Ammon's horn (tissue), 1 donor: ENCODE measurements around the gene PLXNA4.

Experiments used
- DNase-seq: peaks from one replicate; pipeline ENCODE4 v3.0.0-alpha.2; 2016; ENCODE audit warnings: low spot score

PLXNA4 gene

DNA sequence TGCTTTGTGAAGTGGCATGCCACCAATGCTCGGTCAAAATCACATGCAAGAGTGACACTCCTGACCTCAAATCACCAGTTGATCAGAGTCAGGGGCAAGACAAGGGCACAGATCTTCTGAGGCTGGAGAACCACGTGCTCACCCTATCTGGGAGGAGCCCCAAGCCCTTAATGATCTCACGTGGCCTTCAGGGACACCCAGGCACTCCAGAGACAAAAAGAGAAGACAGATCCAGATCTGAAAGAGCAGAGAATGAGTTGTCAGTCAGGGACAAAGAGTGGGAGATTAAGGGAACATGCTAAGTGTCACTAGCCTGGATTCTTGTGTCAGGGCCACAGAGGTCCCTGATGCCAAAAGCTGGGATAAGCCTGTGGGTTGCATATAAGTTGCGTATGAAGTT lies 134.3 kb downstream of the PLXNA4 start:
- DNase-seq = no peak

DNA sequence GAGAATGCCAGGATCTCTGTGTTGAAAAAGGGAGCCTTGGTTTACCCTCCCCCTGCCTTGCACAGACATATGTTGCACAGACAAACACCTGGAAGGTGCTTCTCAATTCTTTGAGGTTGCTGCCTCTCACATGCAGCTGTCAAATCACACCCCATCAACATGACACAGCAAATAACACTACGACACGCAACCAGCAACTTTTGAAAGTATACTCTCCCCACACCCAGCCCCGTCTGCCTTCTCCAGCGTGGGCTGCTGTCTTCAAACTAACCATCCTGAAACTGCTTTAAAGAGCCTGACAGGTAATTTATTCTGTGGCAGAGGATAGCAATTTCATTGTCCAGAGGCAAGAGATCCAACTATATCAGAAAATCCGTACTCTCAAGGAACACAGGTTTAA lies 136.1 kb downstream of the PLXNA4 start:
- DNase-seq = no peak

DNA sequence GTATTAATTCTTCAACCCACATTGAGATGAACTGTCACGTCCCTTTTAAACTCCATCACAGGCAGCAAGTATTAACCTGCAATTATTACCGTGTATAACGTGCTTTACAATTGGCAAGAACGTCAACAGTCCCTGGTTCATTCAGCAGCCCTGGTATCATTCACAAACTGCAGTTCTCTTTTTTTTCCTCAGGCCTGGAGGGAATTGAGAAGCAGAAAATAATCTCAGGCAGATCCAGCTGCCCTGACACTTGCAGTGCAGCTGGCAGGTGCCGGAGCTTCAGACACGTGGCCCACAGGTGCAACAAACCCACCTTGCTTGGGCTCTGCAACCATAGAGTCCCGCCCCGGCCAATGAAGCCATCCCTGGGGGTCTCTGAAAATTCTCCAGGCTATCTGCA lies 137.3 kb downstream of the PLXNA4 start:
- DNase-seq = no peak

DNA sequence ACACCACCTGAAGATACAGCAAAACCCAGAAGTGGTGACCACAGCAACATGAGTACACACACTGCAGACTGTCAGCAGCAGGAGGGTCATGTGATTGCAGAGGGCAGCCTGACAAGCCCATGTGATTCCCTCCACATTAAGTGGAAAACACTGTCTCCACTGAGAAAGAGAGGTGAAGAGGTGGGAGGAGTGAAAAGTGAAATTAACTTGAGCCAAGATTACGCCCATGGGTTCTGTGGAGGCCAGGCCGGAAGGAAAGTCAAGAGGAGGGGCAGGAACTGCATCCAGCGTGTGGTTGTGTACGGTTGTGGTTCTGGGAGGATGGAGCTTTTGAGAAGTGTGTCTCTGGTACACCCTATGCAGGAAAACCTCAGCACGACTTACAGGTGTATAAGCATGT lies 138.5 kb downstream of the PLXNA4 start:
- DNase-seq = no peak

DNA sequence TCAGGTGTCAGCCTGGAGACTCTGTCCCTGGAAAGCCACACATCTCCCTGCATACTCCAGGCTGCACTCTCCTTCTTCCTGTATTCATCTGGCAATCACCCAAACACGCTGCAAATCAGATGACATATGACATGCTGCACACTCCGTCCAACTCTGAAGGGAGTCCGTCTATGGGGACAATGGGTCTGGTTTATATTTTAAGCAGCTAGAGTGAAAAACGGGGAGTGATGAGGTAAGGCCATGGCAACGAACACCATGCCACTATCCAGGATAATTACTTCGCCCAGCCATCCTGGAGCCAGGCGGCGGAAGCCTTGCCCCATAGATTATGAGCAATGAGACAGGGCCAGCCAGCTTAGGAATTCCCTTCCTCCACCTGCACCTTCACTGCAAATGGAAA lies 140.1 kb downstream of the PLXNA4 start:
- DNase-seq = no peak

DNA sequence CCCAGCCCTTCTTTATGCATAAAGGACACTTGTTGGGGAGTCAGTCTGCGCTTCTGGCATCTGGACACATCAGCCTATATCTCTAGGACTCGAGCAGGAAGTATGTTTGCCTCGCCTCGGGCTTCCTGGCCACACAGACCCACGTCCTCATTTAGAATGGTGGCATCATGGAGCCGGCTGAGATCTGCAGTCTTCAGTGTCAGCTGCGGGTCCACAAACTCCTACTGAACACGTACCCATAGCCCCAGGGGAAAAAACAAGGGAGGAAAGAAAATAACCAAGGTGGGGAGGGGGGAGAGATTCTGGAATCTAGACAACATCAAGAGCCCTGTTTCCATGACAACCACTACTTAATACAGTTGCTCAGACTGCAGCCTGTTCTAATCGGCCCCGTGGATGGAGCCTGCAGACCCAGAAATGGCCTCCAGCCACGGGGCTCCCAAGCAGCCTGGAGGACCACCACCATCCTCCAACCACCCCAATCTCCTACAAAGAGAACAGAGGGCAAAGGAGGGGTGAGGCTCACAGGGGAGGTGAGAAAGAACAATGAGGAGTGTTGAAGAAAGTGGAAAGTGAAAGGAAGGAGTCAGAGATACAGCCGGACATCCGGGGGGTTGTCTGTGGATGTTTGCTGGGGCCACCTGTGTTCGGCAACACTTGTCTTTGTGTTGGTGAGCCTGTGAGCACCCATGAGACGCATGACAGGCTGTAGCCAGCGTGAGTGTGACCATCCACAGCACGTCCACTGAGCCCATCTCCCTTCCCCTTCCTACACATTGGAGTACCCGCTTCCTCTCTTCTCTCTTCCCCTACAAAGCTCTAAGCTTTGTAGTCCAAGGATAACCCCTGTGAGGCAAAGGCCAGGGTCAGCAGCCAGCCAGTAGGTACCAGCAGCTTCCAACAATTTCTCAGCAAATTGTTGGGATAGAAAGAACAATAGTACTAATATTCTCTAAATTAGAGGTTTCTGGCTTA lies 141.0 kb downstream of the PLXNA4 start:
- no peak for DNase-seq

DNA sequence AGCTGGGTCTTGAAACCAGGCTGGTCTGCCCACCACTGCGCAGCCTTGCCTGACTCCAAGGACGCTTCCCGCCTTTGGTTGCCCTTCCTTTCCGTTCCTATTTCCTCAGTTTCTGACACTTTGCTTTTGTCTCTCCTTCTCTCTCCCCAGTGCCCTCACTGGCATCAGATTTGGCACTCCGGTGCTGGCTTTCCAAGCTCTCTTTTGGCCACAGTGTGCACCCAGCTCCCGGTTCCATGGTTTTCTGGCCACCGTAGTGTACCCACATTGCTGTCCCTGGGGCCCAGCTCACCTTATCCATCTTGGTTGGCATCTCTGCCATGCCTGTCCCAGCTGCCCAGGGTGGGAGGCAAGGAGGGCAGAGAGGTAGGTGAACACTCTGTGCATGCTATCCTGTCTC lies 142.2 kb downstream of the PLXNA4 start:
- no peak for DNase-seq

DNA sequence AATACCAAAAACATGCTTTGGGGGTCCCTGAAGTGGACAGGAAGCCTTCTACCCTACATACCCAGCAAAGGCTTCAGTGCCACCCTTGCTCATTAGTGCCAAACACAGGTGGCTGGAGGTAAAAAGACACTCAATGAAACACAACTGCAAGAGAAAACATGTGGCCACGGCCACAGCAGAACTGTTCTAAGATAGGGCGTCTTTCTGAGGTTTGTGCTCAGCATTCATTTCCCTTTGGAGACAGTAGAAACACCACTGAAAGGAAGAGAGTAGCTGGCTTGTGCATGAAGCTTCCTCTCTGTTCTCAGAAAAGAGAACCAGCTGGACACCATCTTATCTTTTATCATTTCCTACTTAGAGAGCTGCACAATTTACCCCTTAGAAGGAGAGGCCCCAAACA lies 143.0 kb downstream of the PLXNA4 start:
- DNase-seq = no peak

DNA sequence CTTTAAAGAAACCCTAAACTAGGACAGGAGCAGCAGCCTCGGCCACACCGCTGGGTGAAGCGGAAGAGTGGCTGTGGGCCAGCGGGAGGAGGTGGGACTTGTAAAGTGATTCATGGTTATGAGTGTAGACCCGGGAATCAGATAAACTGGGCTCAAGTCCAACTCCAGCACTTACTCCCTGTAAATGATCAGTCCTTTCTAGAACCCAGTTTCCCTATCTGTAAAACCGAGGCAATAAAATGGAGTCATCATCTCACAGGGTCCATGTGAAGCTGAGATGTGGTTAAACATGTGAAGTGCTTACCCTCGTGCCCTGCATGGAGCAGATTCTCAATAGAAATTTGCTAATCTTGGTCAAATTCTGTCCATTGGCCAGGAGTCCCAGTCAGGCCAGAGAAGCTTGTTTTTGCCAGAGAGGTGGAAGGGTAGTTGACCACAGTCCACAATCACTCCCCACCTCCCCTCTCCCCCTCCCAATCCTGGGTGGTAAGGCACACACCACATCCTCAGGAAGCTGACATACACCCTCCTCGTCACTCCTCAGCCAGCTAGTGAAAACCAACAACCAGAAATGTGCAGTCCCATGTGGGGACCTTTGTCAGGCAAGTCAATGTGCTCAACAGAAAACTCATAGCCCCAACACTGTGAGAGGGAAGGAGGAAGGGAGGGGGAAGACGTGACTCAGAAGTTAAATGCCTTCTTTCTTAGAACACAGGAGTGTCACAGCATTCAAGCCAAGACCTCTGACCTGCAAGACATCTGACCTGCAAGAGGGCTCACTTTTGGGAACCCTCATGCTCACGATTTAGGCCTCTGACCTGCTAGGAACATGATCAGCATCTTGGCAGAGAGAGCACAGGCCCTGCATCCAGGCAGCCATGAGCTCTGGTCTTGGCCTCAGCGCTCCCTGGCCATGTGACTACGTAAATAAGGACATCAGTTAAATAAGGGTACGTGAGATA lies 145.1 kb downstream of the PLXNA4 start:
- DNase-seq = peak; percentile 25

DNA sequence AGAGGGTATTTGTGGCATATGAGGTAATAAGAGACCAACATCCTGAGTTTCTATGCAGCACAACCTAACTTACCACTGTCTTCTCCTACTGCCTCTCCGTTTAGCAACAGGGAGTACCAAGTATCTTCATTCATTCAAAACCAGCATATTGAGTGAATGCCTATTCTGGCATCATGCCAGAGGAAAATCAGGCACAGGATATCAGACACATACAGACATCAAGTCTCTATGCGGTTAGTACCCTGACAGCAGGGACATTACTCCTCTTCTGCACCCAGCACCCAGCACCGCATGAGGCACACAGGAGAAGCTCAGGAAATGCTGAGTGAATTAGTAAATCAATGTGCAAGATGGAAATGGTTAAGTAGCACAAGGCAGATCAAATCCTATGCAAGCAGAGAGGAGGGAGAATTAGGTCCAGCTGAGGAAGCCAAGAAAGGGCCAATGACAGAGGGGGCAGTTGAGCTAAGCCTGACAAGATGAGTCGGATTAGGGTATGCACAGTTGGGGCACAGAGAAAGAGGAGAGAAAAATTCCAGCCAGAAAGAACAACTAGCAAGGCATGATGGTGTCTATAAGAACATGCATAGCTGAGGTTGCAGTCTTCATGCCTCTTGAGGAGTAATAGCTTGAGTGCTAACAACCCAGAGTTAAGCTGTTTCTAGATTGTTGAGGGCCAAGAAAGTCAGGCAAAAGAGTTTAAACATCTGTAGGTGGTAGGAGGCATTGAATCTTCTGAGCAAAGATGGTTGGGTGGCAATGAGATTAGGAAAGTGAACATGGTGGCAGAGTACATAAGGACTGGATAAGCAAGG lies 146.0 kb downstream of the PLXNA4 start:
- no peak for DNase-seq

DNA sequence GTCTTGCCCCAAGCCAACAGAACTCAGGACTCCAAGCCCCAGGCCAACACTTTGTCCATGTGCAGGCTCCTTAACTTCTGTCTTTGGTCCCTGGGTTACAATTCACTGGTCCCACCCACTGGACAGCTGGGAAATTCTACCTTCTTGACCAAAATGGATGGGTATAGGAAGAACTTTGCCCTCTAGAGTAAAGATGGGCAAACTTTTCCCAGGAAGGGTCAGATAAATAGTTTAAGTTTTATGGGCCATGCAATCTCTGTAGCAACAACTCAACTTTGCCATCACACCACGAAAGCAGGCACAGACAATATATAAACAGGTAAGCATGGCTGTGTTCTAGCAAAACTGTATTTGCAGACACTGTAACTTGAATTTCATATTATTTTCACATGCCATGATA lies 147.1 kb downstream of the PLXNA4 start:
- DNase-seq = no peak

DNA sequence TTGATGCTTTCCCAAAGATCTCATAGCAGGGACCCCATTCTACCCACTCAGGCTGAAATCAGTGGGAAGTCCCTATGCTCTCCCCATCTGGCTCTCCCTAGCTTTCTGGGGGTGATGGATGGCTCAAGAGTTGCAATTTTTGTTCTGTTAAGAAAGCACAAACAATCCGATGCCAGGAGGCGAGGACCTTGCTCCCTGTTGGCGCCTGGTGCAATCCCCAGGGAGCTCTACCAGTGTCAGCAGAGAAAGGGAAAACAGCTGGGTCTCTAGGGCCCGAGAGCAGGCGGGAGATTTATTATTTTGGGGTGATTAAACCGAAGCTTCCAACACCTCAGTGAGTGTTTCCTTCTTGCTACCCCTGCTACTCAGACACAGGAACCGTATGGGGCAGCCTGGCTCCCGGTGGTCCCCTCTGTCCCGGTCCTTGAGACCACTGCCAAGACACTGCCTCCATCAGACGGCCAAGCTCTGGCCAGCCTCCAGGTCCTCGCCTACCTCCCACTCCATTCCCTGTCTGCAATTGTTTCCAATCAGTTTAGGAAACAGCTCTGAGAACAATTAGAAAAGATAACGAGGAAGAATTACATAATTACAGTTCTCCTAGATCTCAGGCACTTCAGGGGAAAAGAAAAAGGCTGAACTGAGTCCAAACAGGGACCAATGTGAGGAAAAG lies 147.9 kb downstream of the PLXNA4 start:
- no peak for DNase-seq

DNA sequence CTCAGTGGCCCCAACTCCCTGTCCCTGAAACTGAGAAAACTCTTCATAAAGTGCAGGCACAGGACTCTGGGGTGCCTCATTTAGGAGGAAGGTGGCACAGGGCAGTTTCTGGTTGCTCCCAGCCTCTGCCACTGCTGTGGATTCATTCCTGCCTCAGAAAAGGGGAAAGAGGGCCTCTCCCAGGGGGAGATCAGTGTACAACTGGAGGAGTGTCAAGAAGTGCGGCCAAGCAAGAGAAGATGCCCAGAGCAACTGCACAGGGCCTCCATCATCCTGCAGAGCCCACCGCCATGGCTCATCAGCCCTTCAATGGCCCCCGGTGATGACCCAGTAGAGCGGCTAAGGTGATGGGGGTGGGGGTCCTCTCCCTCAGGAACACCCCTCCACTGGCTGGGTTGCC lies 150.3 kb downstream of the PLXNA4 start:
- DNase-seq = no peak

DNA sequence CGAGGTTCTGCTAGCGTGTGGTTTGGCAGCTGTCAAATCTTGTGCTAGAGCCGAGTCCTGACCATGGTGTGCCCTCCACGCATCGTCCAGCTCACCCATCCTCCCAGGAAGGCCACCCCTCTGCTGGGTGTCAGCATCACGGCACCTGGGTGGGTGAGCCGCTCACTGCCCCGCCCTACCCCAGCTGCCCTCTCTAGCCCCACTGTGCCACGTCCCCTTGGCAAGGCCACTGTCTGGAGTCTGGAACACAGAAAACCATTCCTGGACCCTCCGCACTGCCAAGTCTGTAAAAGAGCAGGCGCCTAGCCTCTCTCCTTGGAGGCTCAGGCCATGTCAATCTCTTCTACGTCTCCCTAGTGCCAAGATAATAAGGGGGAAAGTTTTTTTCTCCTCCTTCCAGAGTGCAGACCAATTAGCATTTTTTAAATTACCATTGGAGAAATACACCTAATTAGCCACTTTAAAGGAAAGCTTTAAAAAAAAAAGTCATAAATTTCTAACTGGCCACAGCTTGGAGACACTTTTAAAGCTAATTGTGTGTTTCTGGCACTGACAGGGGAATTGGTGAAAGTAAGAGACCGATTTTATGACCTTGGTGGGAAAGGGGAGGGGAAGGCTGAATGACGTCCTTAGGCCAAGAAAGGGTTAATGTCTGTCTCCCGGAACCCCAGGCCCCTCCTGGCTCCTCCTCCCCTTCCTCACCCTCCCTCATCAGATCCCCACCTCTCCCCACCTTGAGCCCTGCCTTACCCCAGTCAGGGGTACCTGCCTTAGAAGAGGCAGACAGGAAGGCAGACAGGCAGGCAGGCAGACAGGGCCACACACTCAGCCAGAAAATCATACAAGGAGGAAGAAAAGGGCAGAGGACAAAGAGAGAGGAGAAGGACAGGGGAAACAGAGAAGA lies 151.2 kb downstream of the PLXNA4 start:
- peak; percentile 29 for DNase-seq

DNA sequence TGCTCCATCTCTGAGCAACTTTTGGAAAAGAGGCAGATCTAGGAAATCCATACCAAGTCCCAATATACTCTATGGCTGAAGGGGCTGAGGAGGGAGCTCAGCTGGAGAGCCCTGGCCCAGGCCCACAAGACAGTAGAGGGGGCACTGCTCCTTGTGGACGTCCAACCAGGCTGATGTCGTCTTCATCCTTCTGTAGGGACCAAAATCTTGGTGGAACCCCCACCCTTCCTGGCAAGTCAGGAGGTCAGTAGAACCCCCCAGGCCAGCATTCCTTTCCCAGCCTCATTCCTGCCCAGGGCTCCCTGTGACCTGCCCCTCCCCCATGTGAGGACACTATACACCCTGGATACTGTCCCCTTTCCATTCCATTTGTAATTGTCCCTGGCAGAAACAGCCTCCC lies 152.0 kb downstream of the PLXNA4 start:
- DNase-seq = no peak

DNA sequence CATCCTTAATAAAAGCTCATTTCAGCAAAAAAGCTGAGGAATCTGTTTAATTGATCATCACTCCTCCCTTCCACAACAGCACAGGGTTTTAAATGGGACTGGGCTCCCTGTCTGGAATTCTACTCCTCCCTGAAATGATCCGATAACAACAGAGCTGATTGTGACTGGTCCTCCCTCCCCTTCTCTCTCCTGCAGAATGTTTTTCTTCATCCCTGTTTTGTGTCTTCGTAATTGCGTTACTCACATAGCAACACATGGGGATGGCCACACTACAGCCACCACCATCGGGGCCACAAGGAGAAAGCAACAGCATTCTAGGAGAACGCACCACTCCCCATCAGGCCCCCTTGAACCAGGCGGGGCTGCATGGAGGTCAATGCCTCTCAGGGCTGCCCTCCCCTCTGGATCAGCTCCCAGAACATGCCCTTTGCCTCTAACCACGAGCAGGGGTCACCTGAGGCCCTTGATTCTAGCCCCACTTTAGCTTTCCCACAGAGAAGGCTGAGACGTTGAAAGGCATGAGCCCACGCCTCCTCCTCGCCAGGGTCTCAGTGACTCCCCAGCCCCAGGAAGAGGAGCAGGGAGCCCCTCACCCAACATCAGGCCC lies 152.6 kb downstream of the PLXNA4 start:
- DNase-seq = no peak

DNA sequence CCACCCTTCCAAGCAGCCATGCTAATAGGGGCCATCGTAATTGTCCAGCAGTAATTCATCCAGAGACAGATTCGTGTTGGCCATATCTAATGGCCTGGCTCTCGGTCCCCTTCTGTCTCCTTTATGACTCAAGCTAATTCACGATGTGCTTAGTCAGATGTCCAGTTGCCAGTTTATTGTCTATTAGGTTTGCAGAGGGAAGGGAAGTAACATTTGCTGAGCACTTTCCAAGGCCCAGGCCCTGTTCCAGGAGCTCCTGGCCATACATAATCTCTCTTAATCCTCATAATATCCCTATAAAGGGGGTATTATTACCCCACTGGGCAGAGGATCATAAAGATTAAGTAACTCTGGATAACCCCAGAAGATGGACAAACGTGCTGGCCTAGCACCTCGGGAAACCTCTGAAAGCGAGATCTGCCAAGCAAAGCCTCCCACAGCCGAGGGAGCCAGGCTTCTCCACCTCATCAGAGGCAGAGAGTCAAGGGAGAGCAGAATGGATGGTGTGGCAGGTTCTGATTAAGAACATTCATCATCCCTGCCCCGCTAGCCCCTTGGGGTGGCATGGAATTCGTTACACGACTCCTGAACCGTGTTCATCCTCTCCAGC lies 153.7 kb downstream of the PLXNA4 start:
- DNase-seq = no peak

DNA sequence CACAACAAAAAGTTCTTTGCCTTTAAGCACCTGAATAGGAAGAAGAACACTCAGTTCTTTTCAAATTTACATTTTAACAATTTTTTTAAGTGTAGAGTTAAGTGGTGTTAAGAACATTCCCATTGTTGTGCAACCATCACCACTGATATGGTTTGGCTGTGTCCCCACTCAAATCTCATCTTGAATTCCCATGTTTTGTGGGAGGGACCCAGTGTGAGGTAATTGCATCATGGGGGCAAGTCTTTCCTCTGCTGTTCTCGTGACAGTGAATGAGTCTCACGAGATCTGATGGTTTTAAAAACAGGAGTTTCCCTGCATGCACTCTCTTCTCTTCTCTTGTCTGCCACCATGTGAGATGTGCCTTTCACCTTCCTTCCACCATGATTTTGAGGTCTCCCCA lies 155.7 kb downstream of the PLXNA4 start:
- DNase-seq = no peak

DNA sequence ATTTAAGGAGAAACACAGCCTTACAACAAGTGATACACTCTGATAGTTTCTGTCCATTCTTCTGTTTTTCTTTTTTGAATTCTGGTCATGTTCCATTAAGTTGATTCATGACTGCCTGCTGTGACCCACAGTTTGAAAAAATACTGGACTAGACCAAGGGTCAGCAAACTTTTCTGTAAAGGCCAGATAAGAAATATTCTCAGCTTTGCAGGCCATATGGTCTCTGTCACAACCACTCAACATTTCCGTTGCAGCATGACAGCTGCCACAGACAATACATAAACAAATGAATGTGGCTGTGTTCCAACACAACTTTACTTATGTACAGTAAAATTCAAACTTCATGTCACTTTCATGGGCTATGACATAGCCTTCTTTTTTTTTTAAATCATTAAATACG lies 156.7 kb downstream of the PLXNA4 start:
- no peak for DNase-seq
